ENCODE measurements around the gene GRM1. TPM values are rescaled to one million over a fixed set of nuclear protein-coding genes. Genes with fewer than 3 reads are reported as not detected.

The GRM1 gene
- total RNA-seq, 2 experiments from 2014 or later: not detected

GRCh38 chr6:146191612-146192011 is 162.8 kb downstream of the GRM1 start:
- H3K36me3 ChIP-seq (ENCODE audit: insufficient read depth, low read length): no peaks in the 10 kb centered on the region
- intact Hi-C loops (cut with DNase I, micrococcal nuclease): no loop called here
- ChIA-PET POLR2A (no interaction called here), CTCF (no interaction called here)
- H3K9me3 Mint-ChIP-seq: peaks cover 4% of the 10 kb centered on the region
- no peaks in the 10 kb centered on the region for H3K27me3 ChIP-seq (ENCODE audit: control insufficient read depth in 1 of 2, insufficient read depth in 2 of 2, low read length in 2 of 2)
- H3K27me3 Mint-ChIP-seq: no peaks in the 10 kb centered on the region
- no peaks in the 10 kb centered on the region for H3K4me1 Mint-ChIP-seq (ENCODE audit: low read depth)
- no peak overlapping the region for H3K27ac Mint-ChIP-seq
- H3K9me3 ChIP-seq (ENCODE audit: control insufficient read depth in 1 of 2, insufficient read depth in 1 of 2, low read length in 2 of 2): no peaks in the 10 kb centered on the region
- H3K4me3 ChIP-seq (ENCODE audit: low read length): no peak overlapping the region
- H3K4me1 ChIP-seq (ENCODE audit: insufficient read depth, low read length): no peaks in the 10 kb centered on the region
- DNase-seq: no peak
- H3K4me3 Mint-ChIP-seq: no peak overlapping the region
- no peak overlapping the region for H3K27ac ChIP-seq (ENCODE audit: low read depth in 1 of 2, low read length in 2 of 2)
- H3K36me3 Mint-ChIP-seq (ENCODE audit: low read depth): no peaks in the 10 kb centered on the region
- no peak for ATAC-seq (ENCODE audit: poor library complexity)
- TF ChIP-seq, protein P1, sequence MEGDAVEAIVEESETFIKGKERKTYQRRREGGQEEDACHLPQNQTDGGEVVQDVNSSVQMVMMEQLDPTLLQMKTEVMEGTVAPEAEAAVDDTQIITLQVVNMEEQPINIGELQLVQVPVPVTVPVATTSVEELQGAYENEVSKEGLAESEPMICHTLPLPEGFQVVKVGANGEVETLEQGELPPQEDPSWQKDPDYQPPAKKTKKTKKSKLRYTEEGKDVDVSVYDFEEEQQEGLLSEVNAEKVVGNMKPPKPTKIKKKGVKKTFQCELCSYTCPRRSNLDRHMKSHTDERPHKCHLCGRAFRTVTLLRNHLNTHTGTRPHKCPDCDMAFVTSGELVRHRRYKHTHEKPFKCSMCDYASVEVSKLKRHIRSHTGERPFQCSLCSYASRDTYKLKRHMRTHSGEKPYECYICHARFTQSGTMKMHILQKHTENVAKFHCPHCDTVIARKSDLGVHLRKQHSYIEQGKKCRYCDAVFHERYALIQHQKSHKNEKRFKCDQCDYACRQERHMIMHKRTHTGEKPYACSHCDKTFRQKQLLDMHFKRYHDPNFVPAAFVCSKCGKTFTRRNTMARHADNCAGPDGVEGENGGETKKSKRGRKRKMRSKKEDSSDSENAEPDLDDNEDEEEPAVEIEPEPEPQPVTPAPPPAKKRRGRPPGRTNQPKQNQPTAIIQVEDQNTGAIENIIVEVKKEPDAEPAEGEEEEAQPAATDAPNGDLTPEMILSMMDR (IDR thresholded peaks at IDR 0.05): no peak

DNA sequence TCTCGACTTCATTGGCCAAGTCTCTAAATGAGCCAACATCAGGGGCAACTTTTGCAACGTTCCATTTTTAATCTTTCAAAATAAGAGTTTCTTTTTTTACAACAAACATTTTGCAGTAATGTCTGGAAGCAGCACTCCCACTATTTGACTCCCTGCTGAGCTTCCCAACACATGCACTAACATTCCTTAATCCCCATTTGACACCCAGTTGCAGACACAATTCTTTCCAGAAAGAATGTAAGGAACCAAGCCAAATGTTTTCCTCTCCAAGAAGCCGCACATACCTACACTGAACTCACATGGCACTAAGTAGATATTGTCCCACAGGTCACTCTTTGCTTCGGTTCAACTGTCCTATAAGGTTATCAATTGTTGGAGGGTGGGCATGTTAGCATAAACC is 165.6 kb downstream of the GRM1 start:
- H3K4me3 Mint-ChIP-seq: no peak overlapping the region
- CTCF ChIA-PET: no interaction called here
- H3K27ac ChIP-seq (ENCODE audit: low read depth in 1 of 2, low read length in 2 of 2): no peak overlapping the region
- no peaks in the 10 kb centered on the region for H3K4me1 Mint-ChIP-seq (ENCODE audit: low read depth)
- H3K27ac Mint-ChIP-seq: no peak overlapping the region
- H3K9me3 Mint-ChIP-seq: peaks cover 4% of the 10 kb centered on the region
- no peaks in the 10 kb centered on the region for H3K36me3 ChIP-seq (ENCODE audit: insufficient read depth, low read length)
- DNase-seq (no peak), ATAC-seq (ENCODE audit: poor library complexity) (no peak)
- H3K9me3 ChIP-seq (ENCODE audit: control insufficient read depth in 1 of 2, insufficient read depth in 1 of 2, low read length in 2 of 2): no peaks in the 10 kb centered on the region
- POLR2A ChIA-PET: no interaction called here
- H3K27me3 Mint-ChIP-seq: no peaks in the 10 kb centered on the region
- TF ChIP-seq, protein P1 (IDR thresholded peaks at IDR 0.05): no peak
- H3K36me3 Mint-ChIP-seq (ENCODE audit: low read depth): no peaks in the 10 kb centered on the region
- no peaks in the 10 kb centered on the region for H3K27me3 ChIP-seq (ENCODE audit: control insufficient read depth in 1 of 2, insufficient read depth in 2 of 2, low read length in 2 of 2)
- no peak overlapping the region for H3K4me3 ChIP-seq (ENCODE audit: low read length)
- intact Hi-C loops (cut with DNase I, micrococcal nuclease): no loop called here
- H3K4me1 ChIP-seq (ENCODE audit: insufficient read depth, low read length): no peaks in the 10 kb centered on the region

DNA sequence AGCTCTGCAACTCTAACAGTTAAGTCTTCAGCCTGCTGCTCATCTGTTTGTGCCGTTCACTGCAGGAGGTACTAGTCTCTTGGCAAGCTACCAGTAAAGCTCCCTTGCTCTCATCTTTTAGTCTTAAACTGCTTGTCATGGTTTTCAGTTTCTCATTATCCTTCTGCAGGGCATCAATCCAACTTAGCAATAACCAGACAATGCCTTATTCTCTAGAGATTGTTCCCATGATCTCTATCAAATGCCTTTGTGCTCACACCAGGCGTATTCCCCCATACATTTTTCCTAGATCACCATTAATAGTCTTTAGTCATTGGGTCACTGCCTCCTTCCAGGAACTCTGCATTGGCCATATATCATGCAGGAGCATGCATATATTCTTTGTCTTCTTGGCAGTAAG is 171.3 kb downstream of the GRM1 start:
- Histone ChIP-seq H3K27me3 (ENCODE audit: control insufficient read depth in 1 of 2, insufficient read depth in 2 of 2, low read length in 2 of 2) (no peaks in the 10 kb centered on the region), H3K4me1 (ENCODE audit: insufficient read depth, low read length) (no peaks in the 10 kb centered on the region), H3K9me3 (ENCODE audit: control insufficient read depth in 1 of 2, insufficient read depth in 1 of 2, low read length in 2 of 2) (no peaks in the 10 kb centered on the region), H3K27ac (ENCODE audit: low read depth in 1 of 2, low read length in 2 of 2) (no peak overlapping the region), H3K4me3 (ENCODE audit: low read length) (no peak overlapping the region), H3K36me3 (ENCODE audit: insufficient read depth, low read length) (no peaks in the 10 kb centered on the region)
- ATAC-seq (ENCODE audit: poor library complexity) (no peak), DNase-seq (no peak)
- H3K27ac Mint-ChIP-seq: no peak overlapping the region
- no peaks in the 10 kb centered on the region for H3K4me1 Mint-ChIP-seq (ENCODE audit: low read depth)
- no peaks in the 10 kb centered on the region for H3K27me3 Mint-ChIP-seq
- H3K4me3 Mint-ChIP-seq: no peak overlapping the region
- TF ChIP-seq, protein P1 (IDR thresholded peaks at IDR 0.05): no peak
- intact Hi-C loops (cut with DNase I, micrococcal nuclease): no loop called here
- POLR2A ChIA-PET: no interaction called here
- H3K9me3 Mint-ChIP-seq: peaks cover 4% of the 10 kb centered on the region
- CTCF ChIA-PET: interaction anchor here (1.3 kb wide), 1 partner anchor 12 kb away, joined by 3 read pairs; no protein-coding TSS in a partner anchor
- no peaks in the 10 kb centered on the region for H3K36me3 Mint-ChIP-seq (ENCODE audit: low read depth)

All from CD4-positive, alpha-beta T cell (primary cell).